Spleen (tissue), 11 donors: ENCODE measurements around the gene TMED6. TPM values are rescaled to one million over a fixed set of nuclear protein-coding genes. Genes with fewer than 3 reads are reported as not detected.

Experiments used
- DNase-seq: peaks from one replicate; pipeline ENCODE4 v3.0.0-alpha.2; 2020
- H3K27ac ChIP-seq, 8 donors: fragments of 200-600 bp; sonication (generic) in 7 of 8; 1 replicate in 4 of 8; 2 replicates in 4 of 8; pipeline versions ENCODE4 v1.5.0 to v1.8.0; 2016 to 2021; ENCODE audit warnings: inconsistent platforms in 4 of 8, mild to moderate bottlenecking in 4 of 8, moderate library complexity in 1 of 8
- H3K27me3 ChIP-seq, 7 donors: fragments of 200-600 bp; sonication (generic) in 6 of 7; replicated peaks in 1 of 7; 1 replicate in 4 of 7; 2 replicates in 3 of 7; pipeline versions ENCODE4 v1.5.0 to v1.8.0; 2016 to 2021; ENCODE audit warnings: inconsistent platforms in 3 of 7, mild to moderate bottlenecking in 1 of 7
- H3K36me3 ChIP-seq, 6 donors: fragments of 200-600 bp; sonication (generic) in 5 of 6; 1 replicate in 4 of 6; 2 replicates in 2 of 6; pipeline versions ENCODE4 v1.5.0 to v1.8.0; 2016 to 2021; ENCODE audit warnings: inconsistent platforms in 2 of 6
- H3K4me1 ChIP-seq, 6 donors: fragments of 200-600 bp; sonication (generic) in 5 of 6; 1 replicate in 3 of 6; 2 replicates in 3 of 6; pipeline versions ENCODE4 v1.5.0 to v1.8.0; 2016 to 2021; ENCODE audit warnings: inconsistent platforms in 3 of 6
- H3K4me3 ChIP-seq, 8 donors: fragments of 200-600 bp; sonication (generic) in 7 of 8; 1 replicate in 4 of 8; 2 replicates in 4 of 8; pipeline versions ENCODE4 v1.5.0 to v1.8.0; 2016 to 2021; ENCODE audit warnings: inconsistent platforms in 4 of 8, mild to moderate bottlenecking in 4 of 8, moderate library complexity in 2 of 8
- H3K9me3 ChIP-seq, 8 donors: fragments of 200-600 bp; sonication (generic) in 7 of 8; 1 replicate in 4 of 8; 2 replicates in 4 of 8; pipeline versions ENCODE4 v1.5.0 to v1.8.0; 2016 to 2021; ENCODE audit warnings: inconsistent platforms in 4 of 8
- CTCF ChIP-seq, 11 experiments: fragments of 200-600 bp in 7 of 11; fragments of 450-650 bp in 4 of 11; sonication (generic) in 4 of 11; IDR thresholded peaks in 8 of 11; conservative IDR thresholded peaks in 3 of 11; 1 replicate in 7 of 11; 2 replicates in 4 of 11; pipeline versions ENCODE4 v1.4.0 to v1.8.0; 2016 to 2021; ENCODE audit warnings: antibody characterized with exemption in 11 of 11, inconsistent platforms in 4 of 11, mild to moderate bottlenecking in 1 of 11
- POLR2A ChIP-seq, 3 donors: fragments of 450-650 bp; IDR thresholded peaks; one replicate each; pipeline ENCODE4 v1.5.1; 2017; ENCODE audit warnings: antibody characterized with exemption in 3 of 3, mild to moderate bottlenecking in 1 of 3
- POLR2AphosphoS5 ChIP-seq, 3 donors: sonication (generic); formaldehyde crosslinking; IDR thresholded peaks; one replicate each; pipeline ENCODE4 v1.5.1; 2017; ENCODE audit warnings: antibody characterized with exemption in 3 of 3
- WGBS, 5 donors: extraction: QIAGEN DNeasy Blood & Tissue Kit in 3 of 5; methylation state at CpG; one replicate each; pipeline versions ENCODE4 v1.1.5 to v1.1.7; 2013 to 2018; 5-methylcytosine and 5-hydroxymethylcytosine counted together
- intact Hi-C: fragments of 100-400 bp; cut with DNase I; formaldehyde crosslinking; loops from one replicate; pipeline ENCODE4 v1.15.0; 2023; ENCODE audit warnings: low total_unique reads
- polyA plus RNA-seq, 3 donors: library from polyadenylated mRNA; stranded (reverse); fragments of 200-250 nt; gene quantifications; one replicate each; pipeline ENCODE4 v1.2.1, GENCODE V29; 2013
- total RNA-seq, 7 donors: library from RNA; depleted of rRNA in 3 of 7; stranded (reverse); fragments of >200 nt in 3 of 7; fragmentation: NEBNext Ultra II Directional in 4 of 7; extraction: Animal tissue kit (Norgen Biotek cat#: 25700) in 4 of 7; gene quantifications; one replicate each; pipeline versions ENCODE4 v1.1.0 to v1.2.1, GENCODE V29; 2016 to 2021
- donor health status: healthy with polysubstance abuse.
- donor health status: DM: no; HTN: no; CAD: no; lungs with moderate emphysema.
- donor health status: DM: no; HTN: no; CAD: no.
- donor health status: Bipolar disorder and iron deficiency.
- donor health status: healthy.
- donor health status: DM: no; HTN: no; CAD: no.
- donor health status: DM: yes; HTN: yes; CAD: no.

The TMED6 gene
- total and polyA plus RNA-seq, 10 donors = 0.59 to 5.2 (median 1.3) TPM; not detected in 2

- peak; percentile 29 for DNase-seq
- Histone ChIP-seq H3K27me3 (no peaks in the 10 kb centered on the region), H3K9me3 (no peaks in the 10 kb centered on the region), H3K27ac (peak overlapping the region in 1 of 8 donors; percentile 96), H3K4me1 (peaks cover 33 to 93% (median 65%) of the 10 kb centered on the region in 6 donors), H3K36me3 (peaks cover 0 to 75% (median 50%) of the 10 kb centered on the region in 6 donors), H3K4me3 (no peak overlapping the region)
- TF ChIP-seq CTCF (IDR thresholded peaks at IDR 0.05 in 8 of 11, conservative IDR thresholded peaks at IDR 0.05 in 3 of 11) = no peak
- no peak for TF ChIP-seq POLR2A (IDR thresholded peaks at IDR 0.05)
- no peak for TF ChIP-seq POLR2AphosphoS5 (IDR thresholded peaks at IDR 0.05)
- intact Hi-C loops = no loop called here
- WGBS, 5 donors = 91 to 95% (median 91%) methylated on average over 14 of the region's 14 CpGs
These were observed 23.8 kb downstream of the TMED6 start for GRCh38 chr16:69327585-69328310.

GRCh38 chr16:69326172-69326873 lies 25.3 kb downstream of the TMED6 start:
- no peak for TF ChIP-seq POLR2A (IDR thresholded peaks at IDR 0.05)
- peak in 1 of 3 donors; percentile 7 for TF ChIP-seq POLR2AphosphoS5 (IDR thresholded peaks at IDR 0.05)
- TF ChIP-seq CTCF (IDR thresholded peaks at IDR 0.05 in 8 of 11, conservative IDR thresholded peaks at IDR 0.05 in 3 of 11) = no peak
- Histone ChIP-seq H3K27me3 (no peaks in the 10 kb centered on the region), H3K4me1 (peaks cover 33 to 78% (median 61%) of the 10 kb centered on the region in 6 donors), H3K36me3 (peaks cover 0 to 76% (median 53%) of the 10 kb centered on the region in 6 donors), H3K27ac (peak overlapping the region in 3 of 8 donors; percentile 10 to 28 (median 13)), H3K9me3 (no peaks in the 10 kb centered on the region), H3K4me3 (no peak overlapping the region)
- intact Hi-C loops = no loop called here
- no peak for DNase-seq
- WGBS, 5 donors = 56 to 71% (median 61%) methylated on average over 7 of the region's 7 CpGs

DNA sequence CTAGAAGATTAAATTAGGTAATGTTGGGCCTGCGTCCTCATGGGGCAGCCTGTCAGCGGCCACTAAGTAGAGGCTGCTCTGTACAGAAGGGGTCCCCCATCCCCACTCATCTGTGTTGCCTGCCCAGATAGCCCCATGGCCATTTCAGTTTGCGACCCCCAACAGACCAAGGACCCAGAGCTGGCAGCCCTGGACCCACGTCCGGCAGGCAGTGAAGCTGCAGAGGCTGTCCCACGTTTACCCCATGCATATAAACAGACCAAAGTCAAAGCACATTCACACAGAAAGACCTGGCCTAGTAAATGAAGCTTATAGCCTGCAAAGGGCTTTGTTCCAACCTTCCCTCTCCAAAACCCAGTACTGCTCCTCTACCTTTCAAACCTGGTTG lies 25.8 kb downstream of the TMED6 start:
- WGBS, 5 donors = 90 to 93% (median 92%) methylated on average over 4 to 6 of the region's 6 CpGs
- Histone ChIP-seq H3K4me1 (peaks cover 30 to 73% (median 56%) of the 10 kb centered on the region in 6 donors), H3K27ac (peak overlapping the region in 3 of 8 donors; percentile 10 to 28 (median 13)), H3K27me3 (no peaks in the 10 kb centered on the region), H3K36me3 (peaks cover 5 to 82% (median 58%) of the 10 kb centered on the region in 6 donors), H3K9me3 (no peaks in the 10 kb centered on the region), H3K4me3 (no peak overlapping the region)
- DNase-seq = peak; percentile 41
- TF ChIP-seq CTCF (IDR thresholded peaks at IDR 0.05 in 8 of 11, conservative IDR thresholded peaks at IDR 0.05 in 3 of 11) = no peak
- TF ChIP-seq POLR2AphosphoS5 (IDR thresholded peaks at IDR 0.05) = peak in 2 of 3 donors; percentile 12 to 20
- no peak for TF ChIP-seq POLR2A (IDR thresholded peaks at IDR 0.05)
- intact Hi-C loops = no loop called here
